PC-3 (cell line): Measurements from ENCODE around the gene ENOSF1.

ENCODE experiments used
- EZH2 ChIP-seq: fragments of 300-600 bp; sonication (generic); IDR thresholded peaks from one replicate; pipeline ENCODE4 v1.6.1; 2017; ENCODE audit warnings: antibody characterized with exemption, mild to moderate bottlenecking, low read length; ENCODE audit not compliant: unreplicated experiment
- EZH2phosphoT487 ChIP-seq: fragments of 300-600 bp; sonication (generic); IDR thresholded peaks from 2 replicates; pipeline ENCODE4 v1.6.1; 2018; ENCODE audit warnings: mild to moderate bottlenecking, antibody characterized with exemption, low read length, borderline replicate concordance
- TF ChIP-seq, protein P1 (sequence below): fragments of 300-600 bp; sonication (generic); conservative IDR thresholded peaks from 2 replicates; pipeline ENCODE4 v1.5.1; 2017; ENCODE audit warnings: antibody characterized with exemption, low read depth, mild to moderate bottlenecking, low read length

- TF ChIP-seq, protein P1, sequence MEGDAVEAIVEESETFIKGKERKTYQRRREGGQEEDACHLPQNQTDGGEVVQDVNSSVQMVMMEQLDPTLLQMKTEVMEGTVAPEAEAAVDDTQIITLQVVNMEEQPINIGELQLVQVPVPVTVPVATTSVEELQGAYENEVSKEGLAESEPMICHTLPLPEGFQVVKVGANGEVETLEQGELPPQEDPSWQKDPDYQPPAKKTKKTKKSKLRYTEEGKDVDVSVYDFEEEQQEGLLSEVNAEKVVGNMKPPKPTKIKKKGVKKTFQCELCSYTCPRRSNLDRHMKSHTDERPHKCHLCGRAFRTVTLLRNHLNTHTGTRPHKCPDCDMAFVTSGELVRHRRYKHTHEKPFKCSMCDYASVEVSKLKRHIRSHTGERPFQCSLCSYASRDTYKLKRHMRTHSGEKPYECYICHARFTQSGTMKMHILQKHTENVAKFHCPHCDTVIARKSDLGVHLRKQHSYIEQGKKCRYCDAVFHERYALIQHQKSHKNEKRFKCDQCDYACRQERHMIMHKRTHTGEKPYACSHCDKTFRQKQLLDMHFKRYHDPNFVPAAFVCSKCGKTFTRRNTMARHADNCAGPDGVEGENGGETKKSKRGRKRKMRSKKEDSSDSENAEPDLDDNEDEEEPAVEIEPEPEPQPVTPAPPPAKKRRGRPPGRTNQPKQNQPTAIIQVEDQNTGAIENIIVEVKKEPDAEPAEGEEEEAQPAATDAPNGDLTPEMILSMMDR = no peak
- TF ChIP-seq EZH2 (no peak), EZH2phosphoT487 (no peak)
Measured at GRCh38 chr18:755506-755905, 43.1 kb upstream of the ENOSF1 start.
